ENCODE measurements around the gene ALDH1A2.
"Not testable (repeated sequence)": the region's sequence is repeated elsewhere in the genome, so short reads cannot be mapped to it uniquely, and the experiment has no call there.

Gene ALDH1A2

DNA sequence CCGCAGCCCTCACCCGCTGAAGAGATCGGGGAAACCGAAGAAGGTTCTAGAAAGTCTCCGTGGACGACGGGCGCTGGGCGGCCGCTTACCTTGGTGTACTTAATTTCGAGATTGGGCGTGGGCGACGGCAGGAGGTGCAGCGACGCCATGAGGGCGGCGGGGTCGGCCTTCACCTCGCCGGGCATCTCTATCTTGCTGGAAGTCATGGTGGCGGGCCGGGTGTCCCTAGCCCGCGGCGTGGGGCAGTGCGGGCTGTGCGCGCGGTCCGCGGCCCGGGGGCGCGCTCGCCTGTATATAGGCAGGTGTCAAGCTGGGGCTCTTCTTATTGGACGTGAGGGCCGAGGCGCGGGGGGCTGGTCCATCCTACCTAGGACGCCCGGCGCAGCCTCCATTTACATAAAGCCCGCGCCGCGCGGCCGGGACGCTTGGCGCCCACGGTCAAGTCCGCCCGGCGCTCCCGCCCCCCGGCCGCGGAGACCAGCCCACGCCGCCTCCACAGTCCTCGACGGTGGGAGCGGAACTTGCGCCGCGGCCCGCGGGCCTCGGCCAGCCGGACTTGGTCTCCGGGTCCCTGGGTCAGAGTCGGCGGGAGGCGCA, at the start of gene ALDH1A2:
TSS of gene ALDH1A2 (minus strand) at position 267 of the 597 bp plus-strand sequence. CDS start at position 206, 61 bp downstream.
- no peak for TF ChIP-seq EZH2phosphoT487 (conservative IDR thresholded peaks at IDR 0.05; ENCODE audit: low read length)
- TF ChIP-seq, protein P1, sequence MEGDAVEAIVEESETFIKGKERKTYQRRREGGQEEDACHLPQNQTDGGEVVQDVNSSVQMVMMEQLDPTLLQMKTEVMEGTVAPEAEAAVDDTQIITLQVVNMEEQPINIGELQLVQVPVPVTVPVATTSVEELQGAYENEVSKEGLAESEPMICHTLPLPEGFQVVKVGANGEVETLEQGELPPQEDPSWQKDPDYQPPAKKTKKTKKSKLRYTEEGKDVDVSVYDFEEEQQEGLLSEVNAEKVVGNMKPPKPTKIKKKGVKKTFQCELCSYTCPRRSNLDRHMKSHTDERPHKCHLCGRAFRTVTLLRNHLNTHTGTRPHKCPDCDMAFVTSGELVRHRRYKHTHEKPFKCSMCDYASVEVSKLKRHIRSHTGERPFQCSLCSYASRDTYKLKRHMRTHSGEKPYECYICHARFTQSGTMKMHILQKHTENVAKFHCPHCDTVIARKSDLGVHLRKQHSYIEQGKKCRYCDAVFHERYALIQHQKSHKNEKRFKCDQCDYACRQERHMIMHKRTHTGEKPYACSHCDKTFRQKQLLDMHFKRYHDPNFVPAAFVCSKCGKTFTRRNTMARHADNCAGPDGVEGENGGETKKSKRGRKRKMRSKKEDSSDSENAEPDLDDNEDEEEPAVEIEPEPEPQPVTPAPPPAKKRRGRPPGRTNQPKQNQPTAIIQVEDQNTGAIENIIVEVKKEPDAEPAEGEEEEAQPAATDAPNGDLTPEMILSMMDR (IDR thresholded peaks at IDR 0.05; ENCODE audit: insufficient read depth, low read length, poor library complexity, severe bottlenecking): no peak
- H3K9me2 ChIP-seq (replicated peaks; ENCODE audit: insufficient read depth, low read length): no peaks in the 10 kb centered on the region
- H3K4me2 ChIP-seq (ENCODE audit: low read depth, low read length, poor library complexity, severe bottlenecking): no peak within 1 kb of the TSS
- H3F3A ChIP-seq (ENCODE audit: insufficient read depth): no peaks in the 10 kb centered on the region
- H3K36me3 ChIP-seq (ENCODE audit: low read length): no peaks in the 10 kb centered on the region
- no peak within 1 kb of the TSS for H3K9ac ChIP-seq (ENCODE audit: low read length)
- no peak within 1 kb of the TSS for H3K4me3 ChIP-seq (ENCODE audit: insufficient read depth, low read length, poor library complexity, severe bottlenecking)
- no peaks in the 10 kb centered on the region for H3K79me2 ChIP-seq (ENCODE audit: insufficient read depth, low read length)
- H4K20me1 ChIP-seq (ENCODE audit: low read depth, low read length): no peaks in the 10 kb centered on the region
- H3K27me3 ChIP-seq (ENCODE audit: low read length): no peaks in the 10 kb centered on the region
- H3K27ac ChIP-seq (ENCODE audit: low read depth, low read length): no peak within 1 kb of the TSS
- H3K9me3 ChIP-seq (ENCODE audit: insufficient read depth, low read length): no peaks in the 10 kb centered on the region
- no peak within 1 kb of the TSS for H2AFZ ChIP-seq (ENCODE audit: low read depth, low read length, severe bottlenecking)

DNA sequence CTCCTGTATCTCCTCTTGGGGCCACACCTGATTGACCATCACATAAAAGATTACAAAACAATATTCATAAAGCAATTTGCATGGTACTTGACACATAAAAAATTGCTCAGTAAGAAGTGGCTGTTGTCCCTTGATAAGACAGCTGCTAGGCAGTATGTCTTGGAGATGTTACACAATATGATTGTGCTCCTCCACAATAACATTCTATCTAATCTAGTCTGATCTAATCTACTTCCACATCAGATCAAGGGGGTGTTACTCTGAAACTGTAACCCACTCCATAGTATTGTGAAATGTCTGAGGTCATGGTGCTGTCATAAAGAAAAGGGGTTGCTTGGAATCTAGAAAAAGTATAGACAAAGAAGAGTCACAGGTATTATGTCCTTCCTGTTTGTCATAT, 49.3 kb upstream of the ALDH1A2 start:
- Histone ChIP-seq H3K4me3 (ENCODE audit: insufficient read depth, low read length, poor library complexity, severe bottlenecking) (no peak overlapping the region), H3F3A (ENCODE audit: insufficient read depth) (no peaks in the 10 kb centered on the region), H4K20me1 (ENCODE audit: low read depth, low read length) (no peaks in the 10 kb centered on the region), H2AFZ (ENCODE audit: low read depth, low read length, severe bottlenecking) (no peak overlapping the region), H3K27me3 (ENCODE audit: low read length) (no peaks in the 10 kb centered on the region), H3K9me2 (replicated peaks; ENCODE audit: insufficient read depth, low read length) (no peaks in the 10 kb centered on the region), H3K9ac (ENCODE audit: low read length) (no peak overlapping the region), H3K79me2 (ENCODE audit: insufficient read depth, low read length) (no peaks in the 10 kb centered on the region), H3K27ac (ENCODE audit: low read depth, low read length) (no peak overlapping the region), H3K9me3 (ENCODE audit: insufficient read depth, low read length) (no peaks in the 10 kb centered on the region), H3K4me2 (ENCODE audit: low read depth, low read length, poor library complexity, severe bottlenecking) (no peak overlapping the region), H3K36me3 (ENCODE audit: low read length) (no peaks in the 10 kb centered on the region)
- TF ChIP-seq EZH2phosphoT487 (conservative IDR thresholded peaks at IDR 0.05; ENCODE audit: low read length): no peak
- TF ChIP-seq, protein P1 (IDR thresholded peaks at IDR 0.05; ENCODE audit: insufficient read depth, low read length, poor library complexity, severe bottlenecking): no peak

DNA sequence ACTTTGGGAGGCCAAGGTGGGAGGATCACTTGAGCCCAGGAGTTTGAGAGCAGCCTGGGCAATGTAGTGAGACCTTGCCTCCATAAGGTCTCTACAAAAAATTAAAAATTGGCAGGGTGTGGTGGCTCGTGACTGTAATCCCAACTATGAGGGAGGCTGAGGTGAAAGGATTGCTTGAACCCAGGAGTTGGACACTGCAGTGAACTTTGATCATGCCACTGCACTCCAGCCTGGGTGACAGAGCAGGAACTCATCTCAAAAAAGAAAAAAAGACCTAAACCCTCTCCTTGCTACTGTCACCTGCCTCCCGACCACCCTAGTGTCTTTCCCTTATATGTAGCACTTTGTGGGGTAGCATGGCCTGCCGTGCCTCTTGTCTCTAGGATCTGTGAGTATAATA, 48.9 kb upstream of the ALDH1A2 start:
- Histone ChIP-seq H3K36me3 (ENCODE audit: low read length) (no peaks in the 10 kb centered on the region), H3K9ac (ENCODE audit: low read length) (no peak overlapping the region), H3K79me2 (ENCODE audit: insufficient read depth, low read length) (no peaks in the 10 kb centered on the region), H3K4me3 (ENCODE audit: insufficient read depth, low read length, poor library complexity, severe bottlenecking) (no peak overlapping the region), H4K20me1 (ENCODE audit: low read depth, low read length) (no peaks in the 10 kb centered on the region), H3K9me2 (replicated peaks; ENCODE audit: insufficient read depth, low read length) (no peaks in the 10 kb centered on the region), H3K27me3 (ENCODE audit: low read length) (no peaks in the 10 kb centered on the region), H3K4me2 (ENCODE audit: low read depth, low read length, poor library complexity, severe bottlenecking) (no peak overlapping the region), H3F3A (ENCODE audit: insufficient read depth) (no peaks in the 10 kb centered on the region), H3K27ac (ENCODE audit: low read depth, low read length) (no peak overlapping the region), H3K9me3 (ENCODE audit: insufficient read depth, low read length) (no peaks in the 10 kb centered on the region), H2AFZ (ENCODE audit: low read depth, low read length, severe bottlenecking) (no peak overlapping the region)
- no peak for TF ChIP-seq EZH2phosphoT487 (conservative IDR thresholded peaks at IDR 0.05; ENCODE audit: low read length)
- TF ChIP-seq, protein P1 (IDR thresholded peaks at IDR 0.05; ENCODE audit: insufficient read depth, low read length, poor library complexity, severe bottlenecking): no peak

DNA sequence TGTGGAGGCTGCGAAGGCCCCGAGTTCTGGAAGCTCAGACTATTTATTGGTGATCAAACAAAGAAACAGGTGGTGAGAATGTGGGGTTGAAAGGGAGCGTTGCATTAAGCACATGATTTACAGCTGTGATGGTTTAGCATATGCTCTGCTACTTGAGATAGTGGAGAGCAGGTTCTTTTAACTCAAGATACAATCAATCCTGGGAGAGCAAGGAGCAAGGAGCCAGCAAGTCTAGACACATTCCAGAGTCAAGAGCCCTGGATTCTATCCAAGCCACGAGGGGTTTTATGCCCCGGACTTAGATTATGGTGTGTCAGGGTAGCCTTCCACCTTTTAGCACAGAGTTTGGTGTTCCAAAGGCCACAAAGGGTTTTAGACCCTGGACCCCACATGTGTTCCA, 47.8 kb upstream of the ALDH1A2 start:
- not testable (repeated sequence) for H2AFZ ChIP-seq (ENCODE audit: low read depth, low read length, severe bottlenecking); H3K27me3 ChIP-seq (ENCODE audit: low read length); H3K36me3 ChIP-seq (ENCODE audit: low read length); H3K9me2 ChIP-seq (replicated peaks; ENCODE audit: insufficient read depth, low read length); H3F3A ChIP-seq (ENCODE audit: insufficient read depth); H3K9me3 ChIP-seq (ENCODE audit: insufficient read depth, low read length); H3K27ac ChIP-seq (ENCODE audit: low read depth, low read length); H3K79me2 ChIP-seq (ENCODE audit: insufficient read depth, low read length); H4K20me1 ChIP-seq (ENCODE audit: low read depth, low read length); H3K9ac ChIP-seq (ENCODE audit: low read length); H3K4me2 ChIP-seq (ENCODE audit: low read depth, low read length, poor library complexity, severe bottlenecking); H3K4me3 ChIP-seq (ENCODE audit: insufficient read depth, low read length, poor library complexity, severe bottlenecking)

Measured in SU-DHL-6 (cell line).